Measurements from ENCODE around the gene PIK3R5.

GRCh38 chr17:8953156-8953885 lies 12.2 kb downstream of the PIK3R5 start:
- TF ChIP-seq CTCF (IDR thresholded peaks at IDR 0.05; ENCODE audit: insufficient read depth, low read length, poor library complexity, severe bottlenecking): no peak
- no peak for TF ChIP-seq EZH2phosphoT487 (conservative IDR thresholded peaks at IDR 0.05; ENCODE audit: low read length)

Measured in SU-DHL-6 (cell line).